ENCODE measurements around the gene STAP2.

- no peak for TF ChIP-seq CTCF (IDR thresholded peaks at IDR 0.05; ENCODE audit: insufficient read depth, low read length)
- no peak for TF ChIP-seq POLR2AphosphoS5 (IDR thresholded peaks at IDR 0.05; ENCODE audit: low read depth)
- no peak for TF ChIP-seq GABPA (IDR thresholded peaks at IDR 0.05; ENCODE audit: low read depth)
- no peak for TF ChIP-seq REST (IDR thresholded peaks at IDR 0.05; ENCODE audit: insufficient replicate concordance, low read depth)
Measured at GRCh38 chr19:4295972-4296771, 42.5 kb downstream of the STAP2 start.

Data from HL-60 (cell line).